ENCODE results near the gene SMTNL1. TPM values are rescaled to one million over a fixed set of nuclear protein-coding genes. Genes with fewer than 3 reads are reported as not detected.

The SMTNL1 gene
- polyA plus RNA-seq, 1 of the 3 experiments (the other 2 are of a cell fraction), result not detected

- Histone ChIP-seq H3K36me3 (replicated peaks in 1 of 2; ENCODE audit: control insufficient read depth in 1 of 2, insufficient read depth in 2 of 2, low read length in 1 of 2) (no peaks in the 10 kb centered on the region), H3K9me3 (no peaks in the 10 kb centered on the region), H3K79me2 (ENCODE audit: insufficient read depth) (no peaks in the 10 kb centered on the region), H3K9me2 (no peaks in the 10 kb centered on the region), H3K27me3 (ENCODE audit: insufficient read depth) (peaks cover 20% of the 10 kb centered on the region; the same call in 1 of the 2 replicates), H2AFZ (ENCODE audit: low read depth) (no peak overlapping the region), H3K4me1 (ENCODE audit: control insufficient read depth in 1 of 2, insufficient read depth in 2 of 2, low read depth in 1 of 2, low read length in 1 of 2) (no peaks in the 10 kb centered on the region), H3K4me2 (no peak overlapping the region), H3K9ac (no peak overlapping the region), H3K27ac (ENCODE audit: low read depth in 2 of 2, low read length in 1 of 2) (no peak overlapping the region), H3F3A (replicated peaks; ENCODE audit: insufficient read depth) (no peaks in the 10 kb centered on the region), H4K20me1 (ENCODE audit: insufficient read depth) (no peaks in the 10 kb centered on the region), H3K4me3 (ENCODE audit: low read depth in 2 of 2, low read length in 1 of 2) (no peak overlapping the region)
- CTCF ChIA-PET, result interaction anchor here (1.2 to 2.0 kb wide), 3 partner anchors 14 to 91 kb away, joined by 3 to 6 read pairs (median 4); no protein-coding TSS in a partner anchor
- 75% methylated on average over 9 of the region's 9 CpGs for WGBS (ENCODE audit: low lambda C conversion rate)
- POLR2A ChIA-PET, result no interaction called here
- no peak for TF ChIP-seq FOSL2 (IDR thresholded peaks at IDR 0.05; ENCODE audit: borderline replicate concordance, low read depth)
- no peak for TF ChIP-seq USF1 (IDR thresholded peaks at IDR 0.05; ENCODE audit: borderline replicate concordance, low read depth)
- no peak for DNase-seq
These were observed 46.9 kb downstream of the SMTNL1 start for GRCh38 chr11:57584341-57584740.

GRCh38 chr11:57585301-57585700, 47.9 kb downstream of the SMTNL1 start:
- ChIA-PET POLR2A (no interaction called here), CTCF (interaction anchor here (0.6 kb wide), 1 partner anchor 59 kb away, joined by 3 read pairs; no protein-coding TSS in a partner anchor)
- Histone ChIP-seq H3K9me2 (no peaks in the 10 kb centered on the region), H3K79me2 (ENCODE audit: insufficient read depth) (no peaks in the 10 kb centered on the region), H2AFZ (ENCODE audit: low read depth) (no peak overlapping the region), H3K9ac (no peak overlapping the region), H3K9me3 (no peaks in the 10 kb centered on the region), H3K4me3 (ENCODE audit: low read depth in 2 of 2, low read length in 1 of 2) (no peak overlapping the region), H3K4me2 (no peak overlapping the region), H3K36me3 (replicated peaks in 1 of 2; ENCODE audit: control insufficient read depth in 1 of 2, insufficient read depth in 2 of 2, low read length in 1 of 2) (no peaks in the 10 kb centered on the region), H3K27ac (ENCODE audit: low read depth in 2 of 2, low read length in 1 of 2) (no peak overlapping the region), H4K20me1 (ENCODE audit: insufficient read depth) (no peaks in the 10 kb centered on the region), H3K4me1 (ENCODE audit: control insufficient read depth in 1 of 2, insufficient read depth in 2 of 2, low read depth in 1 of 2, low read length in 1 of 2) (no peaks in the 10 kb centered on the region), H3K27me3 (ENCODE audit: insufficient read depth) (peaks cover 11% of the 10 kb centered on the region; the same call in 1 of the 2 replicates), H3F3A (replicated peaks; ENCODE audit: insufficient read depth) (no peaks in the 10 kb centered on the region)
- no peak for TF ChIP-seq SIN3A (IDR thresholded peaks at IDR 0.05; ENCODE audit: borderline replicate concordance, low read depth, low read length)
- no peak for TF ChIP-seq FOSL2 (IDR thresholded peaks at IDR 0.05; ENCODE audit: borderline replicate concordance, low read depth)
- TF ChIP-seq TEAD4 (IDR thresholded peaks at IDR 0.05; ENCODE audit: borderline replicate concordance, insufficient read depth), result no peak
- no peak for TF ChIP-seq MAX (IDR thresholded peaks at IDR 0.05; ENCODE audit: low read depth)
- no peak for TF ChIP-seq ELF1 (IDR thresholded peaks at IDR 0.05)
- TF ChIP-seq EP300 (IDR thresholded peaks at IDR 0.05; ENCODE audit: borderline replicate concordance in 1 of 2, low read depth in 1 of 2, low read length in 1 of 2), result no peak
- no peak for TF ChIP-seq USF2 (IDR thresholded peaks at IDR 0.05; ENCODE audit: borderline replicate concordance, low read depth, low read length)
- no peak for TF ChIP-seq MXI1 (IDR thresholded peaks at IDR 0.05; ENCODE audit: low read depth, low read length)
- TF ChIP-seq GABPA (IDR thresholded peaks at IDR 0.05; ENCODE audit: low read depth), result no peak
- no peak for TF ChIP-seq RFX5 (IDR thresholded peaks at IDR 0.05; ENCODE audit: low read length)
- TF ChIP-seq CHD2 (IDR thresholded peaks at IDR 0.05; ENCODE audit: low read length, partially characterized antibody), result no peak
- TF ChIP-seq PBX3 (IDR thresholded peaks at IDR 0.05), result no peak
- no peak for DNase-seq

All from SK-N-SH (cell line).